Skeletal muscle tissue (tissue), 4 donors: Measurements from ENCODE around the gene HHEX. TPM values are rescaled to one million over a fixed set of nuclear protein-coding genes. Genes with fewer than 3 reads are reported as not detected.
A peak's percentile ranks its signal among the peaks of the same experiment; 100 is the strongest.
"Not testable (repeated sequence)": the region's sequence is repeated elsewhere in the genome, so short reads cannot be mapped to it uniquely, and the experiment has no call there.

Source experiments
- H3K27ac ChIP-seq: one replicate; pipeline ENCODE4 v1.7.0; 2013; ENCODE audit warnings: mild to moderate bottlenecking, low read depth, low read length, inconsistent platforms
- H3K27me3 ChIP-seq, 3 donors: one replicate each; pipeline ENCODE4 v1.7.0; 2013; ENCODE audit warnings: low read length in 3 of 3; ENCODE audit not compliant: control insufficient read depth in 3 of 3, insufficient read depth in 3 of 3
- H3K36me3 ChIP-seq, 3 donors: one replicate each; pipeline ENCODE4 v1.7.0; 2013; ENCODE audit warnings: low read length in 3 of 3; ENCODE audit not compliant: control insufficient read depth in 3 of 3, insufficient read depth in 3 of 3
- H3K4me1 ChIP-seq, 3 donors: one replicate each; pipeline ENCODE4 v1.7.0; 2013; ENCODE audit warnings: low read length in 3 of 3, mild to moderate bottlenecking in 3 of 3; ENCODE audit not compliant: control insufficient read depth in 3 of 3, insufficient read depth in 3 of 3
- H3K4me3 ChIP-seq, 3 donors: one replicate each; pipeline ENCODE4 v1.7.0; 2013; ENCODE audit warnings: low read length in 3 of 3
- H3K9ac ChIP-seq, 3 donors: one replicate each; pipeline ENCODE4 v1.7.0; 2013; ENCODE audit warnings: low read length in 3 of 3, mild to moderate bottlenecking in 3 of 3, moderate library complexity in 2 of 3, low read depth in 1 of 3
- H3K9me3 ChIP-seq, 3 donors: one replicate each; pipeline ENCODE4 v1.7.0; 2013; ENCODE audit warnings: low read length in 3 of 3; ENCODE audit not compliant: control insufficient read depth in 3 of 3
- total RNA-seq: library from RNA; depleted of rRNA; stranded (reverse); fragments of >200 nt; gene quantifications from one replicate; pipeline ENCODE4 v1.2.3, GENCODE V29; 2014
- donor health status: Osteomylitis.

Gene HHEX
- 3.1 TPM for total RNA-seq

DNA sequence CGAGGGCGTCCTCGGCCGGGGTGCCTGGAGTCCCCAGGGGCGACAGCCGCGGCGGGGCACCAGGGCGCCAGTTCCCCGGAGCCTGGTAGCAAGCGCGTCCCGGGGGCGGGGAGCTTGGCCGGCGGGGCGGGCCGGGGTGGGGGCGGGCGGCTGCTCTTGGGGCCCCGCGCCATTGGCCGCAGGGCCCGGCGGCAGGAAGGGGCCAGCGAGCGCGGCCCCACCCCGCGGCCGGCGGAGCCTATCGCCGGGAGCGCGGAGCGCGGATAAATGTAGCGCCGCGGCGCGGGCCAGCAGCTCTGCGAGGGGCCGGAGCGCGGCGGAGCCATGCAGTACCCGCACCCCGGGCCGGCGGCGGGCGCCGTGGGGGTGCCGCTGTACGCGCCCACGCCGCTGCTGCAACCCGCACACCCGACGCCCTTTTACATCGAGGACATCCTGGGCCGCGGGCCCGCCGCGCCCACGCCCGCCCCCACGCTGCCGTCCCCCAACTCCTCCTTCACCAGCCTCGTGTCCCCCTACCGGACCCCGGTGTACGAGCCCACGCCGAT is at the start of gene HHEX:
Gene HHEX (plus strand): TSS at position 293 of the 548 bp plus-strand sequence. CDS start 32 bp downstream, at position 325.
- Histone ChIP-seq H3K27me3 (peaks cover 28 to 38% (median 32%) of the 10 kb centered on the region in 3 donors), H3K9ac (peak within 1 kb of the TSS; percentile 33 to 72 (median 45)), H3K36me3 (no peaks in the 10 kb centered on the region), H3K27ac (peak within 1 kb of the TSS; percentile 70), H3K9me3 (no peaks in the 10 kb centered on the region), H3K4me3 (peak within 1 kb of the TSS; percentile 59 to 67 (median 60)), H3K4me1 (peaks cover 0 to 8% (median 6%) of the 10 kb centered on the region in 3 donors)

DNA sequence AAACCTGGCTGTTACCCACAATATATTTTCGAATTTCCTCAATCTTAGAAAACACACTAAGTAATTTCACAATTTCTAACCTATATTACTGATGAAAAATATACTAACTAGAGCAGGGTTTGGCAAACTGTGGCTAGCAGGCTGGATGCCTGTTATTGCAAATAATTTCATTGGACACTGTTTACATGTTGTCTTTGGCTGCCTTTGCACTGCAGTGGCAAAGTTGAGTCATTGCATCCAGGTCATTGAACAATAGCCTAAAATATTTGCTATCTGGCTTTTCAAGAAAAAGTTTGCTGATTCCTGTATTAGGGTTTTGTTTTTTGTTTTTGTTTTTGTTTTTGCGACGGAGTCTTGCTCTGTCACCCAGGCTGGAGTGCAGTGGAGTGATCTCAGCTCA is 49.6 kb upstream of the HHEX start:
- H3K4me1 ChIP-seq = no peaks in the 10 kb centered on the region
- H3K9me3 ChIP-seq = no peaks in the 10 kb centered on the region
- no peaks in the 10 kb centered on the region for H3K36me3 ChIP-seq
- no peaks in the 10 kb centered on the region for H3K27me3 ChIP-seq
- no peak overlapping the region for H3K4me3 ChIP-seq
- H3K9ac ChIP-seq = no peak overlapping the region
- no peak overlapping the region for H3K27ac ChIP-seq

DNA sequence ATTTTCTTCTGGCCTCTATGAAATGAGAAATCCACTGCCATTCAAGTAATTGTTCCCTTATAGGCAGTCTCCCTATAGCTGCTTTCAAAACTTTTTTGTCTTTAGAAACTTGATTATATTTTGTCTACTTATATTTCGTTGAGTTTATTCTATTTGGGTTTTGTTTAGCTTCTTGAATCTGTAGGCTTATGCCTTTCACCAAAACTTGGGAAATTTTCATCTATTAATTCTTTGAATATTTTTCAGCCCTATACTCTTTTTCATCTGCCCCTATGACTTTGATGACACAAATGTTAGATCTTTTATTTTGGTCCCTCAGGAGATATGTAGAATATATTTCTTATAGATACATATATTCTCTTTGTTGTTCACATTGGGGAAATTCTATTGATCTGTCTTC is 48.3 kb upstream of the HHEX start:
- Histone ChIP-seq H3K36me3 (no peaks in the 10 kb centered on the region), H3K4me3 (no peak overlapping the region), H3K9me3 (no peaks in the 10 kb centered on the region), H3K27me3 (no peaks in the 10 kb centered on the region), H3K4me1 (no peaks in the 10 kb centered on the region), H3K9ac (no peak overlapping the region), H3K27ac (no peak overlapping the region)

DNA sequence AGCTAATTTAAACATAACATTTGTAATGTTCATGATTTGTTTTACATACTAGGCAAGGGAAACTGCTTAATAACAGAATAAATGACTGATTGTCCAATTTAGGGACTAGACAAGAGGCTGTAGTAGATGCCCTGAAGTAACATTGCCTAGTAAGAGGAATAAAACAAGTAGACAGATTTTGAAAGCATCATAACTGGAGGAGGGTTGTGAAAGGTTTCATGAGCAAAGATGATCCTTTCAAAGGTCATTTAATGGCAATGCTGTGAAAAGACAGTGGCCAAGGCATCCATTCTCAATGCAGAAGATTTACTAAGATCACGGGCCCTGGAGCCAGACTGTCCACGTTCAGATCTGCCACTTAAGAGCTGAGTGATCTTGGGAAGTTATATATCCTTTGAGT is 44.8 kb upstream of the HHEX start:
- Histone ChIP-seq H3K27me3 (no peaks in the 10 kb centered on the region), H3K4me3 (no peak overlapping the region), H3K36me3 (no peaks in the 10 kb centered on the region), H3K27ac (no peak overlapping the region), H3K4me1 (no peaks in the 10 kb centered on the region), H3K9ac (no peak overlapping the region), H3K9me3 (no peaks in the 10 kb centered on the region)

GRCh38 chr10:92650864-92651263 is 38.9 kb upstream of the HHEX start:
- not testable (repeated sequence) for H3K4me3 ChIP-seq, H3K4me1 ChIP-seq, H3K9me3 ChIP-seq, H3K36me3 ChIP-seq, H3K27me3 ChIP-seq, H3K9ac ChIP-seq, H3K27ac ChIP-seq

GRCh38 chr10:92655426-92655825 is 34.3 kb upstream of the HHEX start:
- Histone ChIP-seq H3K36me3 (no peaks in the 10 kb centered on the region), H3K4me3 (no peak overlapping the region), H3K9ac (no peak overlapping the region), H3K4me1 (no peaks in the 10 kb centered on the region), H3K27me3 (no peaks in the 10 kb centered on the region), H3K27ac (no peak overlapping the region), H3K9me3 (no peaks in the 10 kb centered on the region)

DNA sequence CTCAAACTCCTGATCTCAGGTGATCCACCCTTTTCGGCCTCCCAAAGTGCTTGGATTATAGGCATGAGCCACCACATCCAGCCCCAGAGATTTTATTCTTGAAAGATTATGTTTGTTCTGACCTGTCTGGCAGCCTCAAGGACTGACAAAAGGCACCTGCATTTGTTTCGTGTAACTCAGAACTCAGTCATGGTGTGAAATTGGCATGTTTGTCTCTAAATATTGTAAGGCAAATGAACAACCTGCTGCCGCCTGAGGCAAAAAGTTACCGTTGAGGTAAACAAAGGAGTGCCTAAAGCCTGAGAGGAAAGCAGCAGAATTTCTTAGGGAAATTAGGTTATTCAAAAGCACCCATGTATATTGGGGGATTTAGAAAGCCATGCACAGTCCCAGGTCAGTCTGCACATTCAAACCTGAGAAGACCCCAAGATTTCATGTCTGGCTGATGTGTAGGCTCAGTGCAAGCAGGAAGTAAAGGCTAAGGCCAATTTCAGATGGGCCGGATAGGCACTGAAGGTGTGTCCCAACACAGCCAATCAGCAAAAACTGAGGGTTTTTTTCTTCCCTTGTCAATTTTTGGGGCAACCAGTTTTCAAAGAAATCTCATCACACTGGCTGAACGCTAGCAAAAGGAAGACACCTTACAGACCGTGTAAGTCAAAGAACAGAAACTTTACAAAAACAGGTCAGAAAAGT is 33.3 kb upstream of the HHEX start:
- no peak overlapping the region for H3K9ac ChIP-seq
- no peak overlapping the region for H3K27ac ChIP-seq
- H3K36me3 ChIP-seq = no peaks in the 10 kb centered on the region
- H3K27me3 ChIP-seq = no peaks in the 10 kb centered on the region
- no peak overlapping the region for H3K4me3 ChIP-seq
- no peaks in the 10 kb centered on the region for H3K4me1 ChIP-seq
- H3K9me3 ChIP-seq = no peaks in the 10 kb centered on the region

- Histone ChIP-seq H3K4me3 (no peak overlapping the region), H3K27ac (no peak overlapping the region), H3K27me3 (no peaks in the 10 kb centered on the region), H3K9ac (no peak overlapping the region), H3K9me3 (no peaks in the 10 kb centered on the region), H3K36me3 (no peaks in the 10 kb centered on the region), H3K4me1 (no peaks in the 10 kb centered on the region)
Measured at GRCh38 chr10:92657024-92657423, 32.7 kb upstream of the HHEX start.

DNA sequence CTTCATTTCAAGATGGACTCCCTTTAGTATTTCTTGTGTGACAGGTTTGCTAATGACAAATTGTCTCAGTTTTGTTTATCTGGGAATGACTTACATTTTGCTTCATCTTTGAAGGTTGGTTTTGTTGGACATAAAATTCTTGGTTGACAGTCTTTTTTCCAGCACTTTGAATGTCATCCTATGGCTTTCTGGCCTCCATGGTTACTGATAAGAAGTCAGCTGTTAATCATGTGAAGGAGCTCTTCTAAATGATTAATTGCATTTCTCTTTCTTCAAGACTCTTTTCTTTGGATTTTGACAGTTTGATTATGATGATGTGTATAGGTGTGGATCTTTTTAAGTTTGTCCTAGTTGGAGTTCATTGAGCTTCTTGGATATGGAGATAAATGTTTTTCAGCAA is 26.9 kb upstream of the HHEX start:
- Histone ChIP-seq H3K9ac (no peak overlapping the region), H3K27me3 (no peaks in the 10 kb centered on the region), H3K27ac (no peak overlapping the region), H3K9me3 (no peaks in the 10 kb centered on the region), H3K36me3 (no peaks in the 10 kb centered on the region), H3K4me3 (no peak overlapping the region), H3K4me1 (no peaks in the 10 kb centered on the region)

DNA sequence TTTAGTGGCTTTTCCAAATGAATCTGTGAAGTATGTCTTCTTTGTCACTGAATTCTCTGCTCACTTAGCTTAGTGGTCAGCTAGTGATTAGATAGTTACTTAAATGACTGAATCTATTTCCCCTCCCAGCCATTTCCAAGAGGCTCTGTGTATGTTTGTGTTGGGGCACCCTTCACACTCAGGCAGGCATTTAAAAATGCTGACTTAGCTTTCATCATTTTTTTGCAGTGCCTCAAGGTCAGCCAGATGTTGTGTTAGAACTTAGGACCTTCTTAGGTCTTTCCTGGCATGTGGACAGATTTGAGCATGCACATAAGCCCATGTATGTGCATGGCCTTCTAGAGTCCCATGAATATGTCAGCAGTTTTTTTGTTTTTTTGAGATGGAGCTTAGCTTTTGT is 25.4 kb upstream of the HHEX start:
- no peaks in the 10 kb centered on the region for H3K27me3 ChIP-seq
- H3K36me3 ChIP-seq = no peaks in the 10 kb centered on the region
- H3K4me1 ChIP-seq = no peaks in the 10 kb centered on the region
- no peak overlapping the region for H3K4me3 ChIP-seq
- no peak overlapping the region for H3K9ac ChIP-seq
- no peaks in the 10 kb centered on the region for H3K9me3 ChIP-seq
- H3K27ac ChIP-seq = no peak overlapping the region
